Right lobe of liver (tissue), 6 donors: ENCODE data around the gene ERCC6L. TPM values are rescaled to one million over a fixed set of nuclear protein-coding genes. Genes with fewer than 3 reads are reported as not detected.
A peak's percentile ranks its signal among the peaks of the same experiment; 100 is the strongest.

Experiments
- ATAC-seq, 4 donors: fragments of 200-7000 bp; cut with Tn5 transposase; one replicate each; pipeline ENCODE4 v1.9.1; 2020; ENCODE audit warnings: mild to moderate bottlenecking in 4 of 4, moderate library complexity in 4 of 4
- DNase-seq, 3 donors: peaks; one replicate each; pipeline ENCODE4 v3.0.0-alpha.2; 2020
- H3K27ac ChIP-seq, 3 donors: fragments of 200-600 bp; one replicate each; pipeline ENCODE4 v1.8.0; 2022
- H3K27me3 ChIP-seq, 2 donors: fragments of 200-600 bp; one replicate each; pipeline ENCODE4 v1.8.0; 2022
- H3K36me3 ChIP-seq, 4 donors: fragments of 200-600 bp; sonication (generic) in 1 of 4; one replicate each; pipeline versions ENCODE4 v1.5.1 to v1.8.0; 2017 to 2022; ENCODE audit warnings: control low read depth in 1 of 4
- H3K4me1 ChIP-seq, 4 donors: fragments of 200-600 bp; sonication (generic) in 1 of 4; one replicate each; pipeline versions ENCODE4 v1.5.1 to v1.8.0; 2017 to 2022; ENCODE audit warnings: control low read depth in 1 of 4
- H3K4me3 ChIP-seq, 3 donors: fragments of 200-600 bp; one replicate each; pipeline ENCODE4 v1.8.0; 2022
- H3K9me3 ChIP-seq, 4 donors: fragments of 200-600 bp; sonication (generic) in 1 of 4; one replicate each; pipeline versions ENCODE4 v1.5.1 to v1.8.0; 2017 to 2022; ENCODE audit warnings: control low read depth in 1 of 4
- POLR2A ChIP-seq: fragments of 450-650 bp; IDR thresholded peaks from one replicate; pipeline ENCODE4 v1.6.1; 2017; ENCODE audit warnings: antibody characterized with exemption, mild to moderate bottlenecking
- WGBS: methylation state at CpG from one replicate; pipeline ENCODE4 v1.1.6; 2018; ENCODE audit warnings: low coverage, low lambda C conversion rate; ENCODE audit not compliant: insufficient coverage; ENCODE audit errors: missing lambda C conversion rate; 5-methylcytosine and 5-hydroxymethylcytosine counted together
- intact Hi-C, 2 donors: fragments of 100-400 bp; cut with DNase I; formaldehyde crosslinking; loops; one replicate each; pipeline versions ENCODE4 v1.11.2 to v1.14.1; 2022
- long read RNA-seq: library from polyadenylated mRNA; unstranded; transcript quantifications from one replicate; pipeline ENCODE4 v2.0.0, GENCODE V29; 2019
- total RNA-seq, 6 experiments: library from RNA; depleted of rRNA in 2 of 6; stranded (reverse); fragments of >200 nt in 2 of 6; fragmentation: NEBNext Ultra II Directional in 3 of 6; extraction: Animal tissue kit (Norgen Biotek cat#: 25700) in 3 of 6; gene quantifications; one replicate each; pipeline versions ENCODE4 v1.1.0 to v1.2.4, GENCODE V29; 2016 to 2023
- TF ChIP-seq, protein P1 (sequence below), 4 donors: fragments of 200-600 bp in 3 of 4; fragments of 450-650 bp in 1 of 4; IDR thresholded peaks; one replicate each; pipeline versions ENCODE4 v1.5.1 to v1.8.0; 2016 to 2022; ENCODE audit warnings: antibody characterized with exemption in 4 of 4, mild to moderate bottlenecking in 2 of 4
- donor health status: DM: no; HTN: yes; CAD: no.
- donor health status: DM: no; HTN: no; CAD: no.
- donor health status: DM: no; HTN: no; CAD: no.
- donor health status: DM: no; HTN: yes; CAD: no.
- donor health status: DM: no; HTN: yes; CAD: no.

Gene ERCC6L, protein sequence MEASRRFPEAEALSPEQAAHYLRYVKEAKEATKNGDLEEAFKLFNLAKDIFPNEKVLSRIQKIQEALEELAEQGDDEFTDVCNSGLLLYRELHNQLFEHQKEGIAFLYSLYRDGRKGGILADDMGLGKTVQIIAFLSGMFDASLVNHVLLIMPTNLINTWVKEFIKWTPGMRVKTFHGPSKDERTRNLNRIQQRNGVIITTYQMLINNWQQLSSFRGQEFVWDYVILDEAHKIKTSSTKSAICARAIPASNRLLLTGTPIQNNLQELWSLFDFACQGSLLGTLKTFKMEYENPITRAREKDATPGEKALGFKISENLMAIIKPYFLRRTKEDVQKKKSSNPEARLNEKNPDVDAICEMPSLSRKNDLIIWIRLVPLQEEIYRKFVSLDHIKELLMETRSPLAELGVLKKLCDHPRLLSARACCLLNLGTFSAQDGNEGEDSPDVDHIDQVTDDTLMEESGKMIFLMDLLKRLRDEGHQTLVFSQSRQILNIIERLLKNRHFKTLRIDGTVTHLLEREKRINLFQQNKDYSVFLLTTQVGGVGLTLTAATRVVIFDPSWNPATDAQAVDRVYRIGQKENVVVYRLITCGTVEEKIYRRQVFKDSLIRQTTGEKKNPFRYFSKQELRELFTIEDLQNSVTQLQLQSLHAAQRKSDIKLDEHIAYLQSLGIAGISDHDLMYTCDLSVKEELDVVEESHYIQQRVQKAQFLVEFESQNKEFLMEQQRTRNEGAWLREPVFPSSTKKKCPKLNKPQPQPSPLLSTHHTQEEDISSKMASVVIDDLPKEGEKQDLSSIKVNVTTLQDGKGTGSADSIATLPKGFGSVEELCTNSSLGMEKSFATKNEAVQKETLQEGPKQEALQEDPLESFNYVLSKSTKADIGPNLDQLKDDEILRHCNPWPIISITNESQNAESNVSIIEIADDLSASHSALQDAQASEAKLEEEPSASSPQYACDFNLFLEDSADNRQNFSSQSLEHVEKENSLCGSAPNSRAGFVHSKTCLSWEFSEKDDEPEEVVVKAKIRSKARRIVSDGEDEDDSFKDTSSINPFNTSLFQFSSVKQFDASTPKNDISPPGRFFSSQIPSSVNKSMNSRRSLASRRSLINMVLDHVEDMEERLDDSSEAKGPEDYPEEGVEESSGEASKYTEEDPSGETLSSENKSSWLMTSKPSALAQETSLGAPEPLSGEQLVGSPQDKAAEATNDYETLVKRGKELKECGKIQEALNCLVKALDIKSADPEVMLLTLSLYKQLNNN
- total RNA-seq, result under 1 TPM in 4 of 6 experiments, not detected in 2; 0.09 to 0.62 (median 0.30) TPM
- long read RNA-seq, result 0 reads

DNA sequence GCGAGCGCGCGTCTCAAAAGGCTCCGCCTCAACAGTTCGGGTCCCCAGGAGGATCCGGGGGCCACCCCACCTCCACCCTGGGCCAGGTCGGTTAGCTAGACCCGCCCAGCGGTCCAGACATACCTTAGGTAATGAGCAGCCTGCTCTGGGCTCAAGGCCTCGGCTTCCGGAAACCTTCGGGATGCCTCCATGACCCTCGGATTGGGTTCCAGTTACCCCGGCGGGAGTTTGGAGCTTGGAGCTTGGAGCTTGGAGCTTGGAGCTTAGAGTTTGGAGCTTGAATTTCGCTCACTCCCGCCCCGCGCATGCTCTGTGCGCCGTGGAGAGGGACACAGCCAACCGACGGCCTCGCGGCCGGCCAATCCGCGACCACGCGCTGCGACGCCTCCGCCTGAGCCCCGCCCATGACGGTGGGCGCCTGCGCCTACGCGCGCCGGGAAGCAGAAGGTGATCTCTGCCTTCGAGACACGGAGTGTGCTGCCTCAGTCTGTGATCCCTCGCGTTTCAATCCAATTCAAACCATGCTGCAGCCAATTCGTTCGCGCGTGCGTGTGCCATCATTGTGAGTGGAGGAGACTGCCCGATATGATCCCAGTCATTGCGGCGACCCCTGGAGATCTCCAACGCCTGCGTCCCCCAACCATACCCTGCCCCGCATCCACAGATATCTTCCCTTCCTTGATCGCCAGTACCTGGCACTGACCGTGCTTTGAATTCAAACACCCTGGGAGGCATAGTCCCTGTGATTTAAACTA lies at the start of gene ERCC6L:
TSS of gene ERCC6L (minus strand) at position 307 of the 755 bp plus-strand sequence. CDS start at position 191, 116 bp downstream.
- no peaks in the 10 kb centered on the region for H3K9me3 ChIP-seq
- TF ChIP-seq, protein P1, sequence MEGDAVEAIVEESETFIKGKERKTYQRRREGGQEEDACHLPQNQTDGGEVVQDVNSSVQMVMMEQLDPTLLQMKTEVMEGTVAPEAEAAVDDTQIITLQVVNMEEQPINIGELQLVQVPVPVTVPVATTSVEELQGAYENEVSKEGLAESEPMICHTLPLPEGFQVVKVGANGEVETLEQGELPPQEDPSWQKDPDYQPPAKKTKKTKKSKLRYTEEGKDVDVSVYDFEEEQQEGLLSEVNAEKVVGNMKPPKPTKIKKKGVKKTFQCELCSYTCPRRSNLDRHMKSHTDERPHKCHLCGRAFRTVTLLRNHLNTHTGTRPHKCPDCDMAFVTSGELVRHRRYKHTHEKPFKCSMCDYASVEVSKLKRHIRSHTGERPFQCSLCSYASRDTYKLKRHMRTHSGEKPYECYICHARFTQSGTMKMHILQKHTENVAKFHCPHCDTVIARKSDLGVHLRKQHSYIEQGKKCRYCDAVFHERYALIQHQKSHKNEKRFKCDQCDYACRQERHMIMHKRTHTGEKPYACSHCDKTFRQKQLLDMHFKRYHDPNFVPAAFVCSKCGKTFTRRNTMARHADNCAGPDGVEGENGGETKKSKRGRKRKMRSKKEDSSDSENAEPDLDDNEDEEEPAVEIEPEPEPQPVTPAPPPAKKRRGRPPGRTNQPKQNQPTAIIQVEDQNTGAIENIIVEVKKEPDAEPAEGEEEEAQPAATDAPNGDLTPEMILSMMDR (IDR thresholded peaks at IDR 0.05), result no peak
- peak; percentile 26 for TF ChIP-seq POLR2A
- intact Hi-C loops, result no loop called here
- H3K4me1 ChIP-seq, result no peaks in the 10 kb centered on the region
- 7% methylated on average over 5 of the region's 59 CpGs for WGBS
- peak; percentile 99 to 100 (median 100) for ATAC-seq
- DNase-seq, result peak; percentile 86 to 91 (median 88)
- H3K27me3 ChIP-seq, result no peaks in the 10 kb centered on the region
- H3K27ac ChIP-seq, result no peak within 1 kb of the TSS
- H3K4me3 ChIP-seq, result peak within 1 kb of the TSS; percentile 9 to 44 (median 16)
- no peaks in the 10 kb centered on the region for H3K36me3 ChIP-seq

DNA sequence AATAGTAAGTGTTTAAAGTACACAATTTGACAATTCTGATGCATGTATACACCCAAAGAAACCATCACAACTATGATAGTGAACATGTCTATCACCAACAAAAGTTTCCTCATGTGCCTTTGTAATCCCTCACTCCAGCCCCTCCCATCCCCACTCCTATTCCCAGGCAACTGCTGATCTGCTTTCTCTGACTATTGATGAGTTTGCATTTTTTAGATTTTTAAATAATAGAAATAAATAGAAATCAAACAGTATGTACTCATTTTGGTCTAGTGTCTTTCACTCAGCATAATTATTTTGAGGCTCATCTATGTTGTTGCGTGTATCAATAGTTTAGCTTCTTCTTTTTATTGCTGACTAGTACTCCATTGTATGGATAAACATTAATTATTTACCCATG lies 43.5 kb upstream of the ERCC6L start:
- Histone ChIP-seq H3K9me3 (no peaks in the 10 kb centered on the region), H3K27me3 (no peaks in the 10 kb centered on the region), H3K36me3 (no peaks in the 10 kb centered on the region), H3K27ac (no peak overlapping the region), H3K4me3 (no peak overlapping the region), H3K4me1 (no peaks in the 10 kb centered on the region)
- 100% methylated on average over 1 of the region's 1 CpG for WGBS
- TF ChIP-seq, protein P1 (IDR thresholded peaks at IDR 0.05), result no peak
- TF ChIP-seq POLR2A, result no peak
- DNase-seq, result no peak
- intact Hi-C loops, result no loop called here
- no peak for ATAC-seq

DNA sequence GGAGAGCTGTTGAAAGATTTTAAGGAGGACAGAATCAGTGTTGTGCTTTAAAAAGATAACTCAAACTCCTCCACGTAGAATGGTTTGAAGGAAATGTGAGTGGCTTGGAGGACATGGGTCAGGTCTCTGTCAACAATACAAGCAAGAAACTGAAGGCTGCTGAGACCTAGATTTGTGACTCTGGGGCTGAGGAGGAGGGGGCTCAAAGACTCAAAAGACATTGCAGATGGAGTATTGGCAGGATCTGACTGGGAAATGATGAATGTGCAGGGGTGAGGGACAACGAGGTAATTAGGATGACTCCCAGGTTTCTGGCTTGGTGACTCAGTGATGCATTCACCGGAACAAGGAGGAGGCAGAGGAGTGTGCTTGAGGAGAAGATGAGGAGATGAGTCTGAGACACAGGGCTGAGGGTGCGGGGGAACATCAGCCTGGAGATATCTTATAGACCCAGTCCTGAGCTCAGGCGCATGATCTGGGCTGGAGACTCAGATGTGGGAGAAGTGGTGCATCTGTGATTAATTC lies 41.6 kb upstream of the ERCC6L start:
- no peak for DNase-seq
- WGBS, result 50% methylated on average over 4 of the region's 5 CpGs
- TF ChIP-seq, protein P1 (IDR thresholded peaks at IDR 0.05), result no peak
- TF ChIP-seq POLR2A, result no peak

More for the DNA sequence above, 41.6 kb upstream of the ERCC6L start:
- H3K4me1 ChIP-seq, result peaks cover 0 to 7% (median 3%) of the 10 kb centered on the region in 4 donors
- H3K4me3 ChIP-seq, result no peak overlapping the region
- no peaks in the 10 kb centered on the region for H3K9me3 ChIP-seq
- no peaks in the 10 kb centered on the region for H3K27me3 ChIP-seq
- H3K27ac ChIP-seq, result no peak overlapping the region
- H3K36me3 ChIP-seq, result peaks cover 0 to 3% (median under 1%) of the 10 kb centered on the region in 4 donors
- intact Hi-C loops, result no loop called here
- ATAC-seq, result no peak
